SK-N-SH treated with all-trans-retinoic acid at 6 μM for 48 hours (cell line): ENCODE data around the gene SLC7A9.
"Not testable (repeated sequence)": the region's sequence is repeated elsewhere in the genome, so short reads cannot be mapped to it uniquely, and the experiment has no call there.

Experiments used
- ATAC-seq: fragments of 200-7000 bp; cut with Tn5 transposase; 3 replicates; pipeline ENCODE4 v1.9.1; 2020; ENCODE audit warnings: mild to moderate bottlenecking, moderate library complexity
- ARNTL ChIP-seq: fragments of 450-650 bp; formaldehyde crosslinking; IDR thresholded peaks from 2 replicates; pipeline ENCODE4 v1.5.0; 2020; ENCODE audit warnings: low read depth, mild to moderate bottlenecking, moderate library complexity, borderline replicate concordance
- BACH2 ChIP-seq: fragments of 250-450 bp; sonication (Bioruptor Pico); IDR thresholded peaks from 2 replicates; pipeline ENCODE4 v1.9.0; 2021; ENCODE audit warnings: mild to moderate bottlenecking, borderline replicate concordance
- CSDC2 ChIP-seq: fragments of 250-450 bp; sonication (Bioruptor Pico); IDR thresholded peaks from 2 replicates; pipeline ENCODE4 v1.5.0; 2020; ENCODE audit warnings: mild to moderate bottlenecking, moderate library complexity
- CSRNP3 ChIP-seq: fragments of 250-450 bp; sonication (Bioruptor Pico); IDR thresholded peaks from 2 replicates; pipeline ENCODE4 v1.5.1; 2021; ENCODE audit warnings: mild to moderate bottlenecking, moderate library complexity
- ESRRG ChIP-seq: fragments of 250-450 bp; sonication (Bioruptor Pico); IDR thresholded peaks from 2 replicates; pipeline ENCODE4 v1.6.1; 2021; ENCODE audit warnings: mild to moderate bottlenecking
- GLIS3 ChIP-seq: fragments of 250-450 bp; sonication (Bioruptor Pico); IDR thresholded peaks from 2 replicates; pipeline ENCODE4 v1.5.0; 2020; ENCODE audit warnings: mild to moderate bottlenecking, moderate library complexity
- POU6F1 ChIP-seq: fragments of 250-450 bp; sonication (Bioruptor Pico); IDR thresholded peaks from 2 replicates; pipeline ENCODE4 v1.8.0; 2021; ENCODE audit warnings: low read depth, mild to moderate bottlenecking, moderate library complexity, borderline replicate concordance
- PPARA ChIP-seq: fragments of 250-450 bp; sonication (Bioruptor Pico); IDR thresholded peaks from 2 replicates; pipeline ENCODE4 v1.5.0; 2020; ENCODE audit warnings: mild to moderate bottlenecking, borderline replicate concordance
- RARB ChIP-seq: fragments of 250-450 bp; sonication (Bioruptor Pico); IDR thresholded peaks from 2 replicates; pipeline ENCODE4 v1.8.0; 2021; ENCODE audit warnings: mild to moderate bottlenecking, moderate library complexity
- SNAI2 ChIP-seq: fragments of 250-450 bp; sonication (Bioruptor Pico); IDR thresholded peaks from 2 replicates; pipeline ENCODE4 v1.5.0; 2020; ENCODE audit warnings: mild to moderate bottlenecking, moderate library complexity
- TCF4 ChIP-seq: fragments of 250-450 bp; sonication (Bioruptor Pico); IDR thresholded peaks from 2 replicates; pipeline ENCODE4 v1.8.0; 2021; ENCODE audit warnings: mild to moderate bottlenecking, moderate library complexity, borderline replicate concordance
- TOX ChIP-seq: fragments of 250-450 bp; sonication (Bioruptor Pico); IDR thresholded peaks from 2 replicates; pipeline ENCODE4 v1.8.0; 2021; ENCODE audit warnings: mild to moderate bottlenecking, moderate library complexity, borderline replicate concordance
- ZC3H10 ChIP-seq: fragments of 250-450 bp; sonication (Bioruptor Pico); IDR thresholded peaks from 2 replicates; pipeline ENCODE4 v1.5.1; 2021; ENCODE audit warnings: mild to moderate bottlenecking, moderate library complexity
- ZFP3 ChIP-seq: fragments of 250-450 bp; sonication (Bioruptor Pico); IDR thresholded peaks from 2 replicates; pipeline ENCODE4 v1.5.0; 2020; ENCODE audit warnings: mild to moderate bottlenecking, moderate library complexity
- ZFP30 ChIP-seq: fragments of 450-650 bp; formaldehyde crosslinking; IDR thresholded peaks from 2 replicates; pipeline ENCODE4 v1.5.0; 2022; ENCODE audit warnings: mild to moderate bottlenecking, moderate library complexity
- ZNF565 ChIP-seq: fragments of 450-650 bp; formaldehyde crosslinking; conservative IDR thresholded peaks from 2 replicates; pipeline ENCODE4 v1.5.0; 2020; ENCODE audit warnings: low read depth, mild to moderate bottlenecking, moderate library complexity
- ZNF70 ChIP-seq: fragments of 450-650 bp; formaldehyde crosslinking; IDR thresholded peaks from 2 replicates; pipeline ENCODE4 v1.5.0; 2020; ENCODE audit warnings: mild to moderate bottlenecking, moderate library complexity
- ZNF8 ChIP-seq: fragments of 450-650 bp; formaldehyde crosslinking; IDR thresholded peaks from 2 replicates; pipeline ENCODE4 v1.5.0; 2020; ENCODE audit warnings: mild to moderate bottlenecking, moderate library complexity
- TF ChIP-seq, protein P1 (sequence below): fragments of 250-450 bp; sonication (Bioruptor Pico); IDR thresholded peaks from 2 replicates; pipeline ENCODE4 v1.5.0; 2020; ENCODE audit warnings: mild to moderate bottlenecking, moderate library complexity

SLC7A9 gene

GRCh38 chr19:32889137-32889934 lies 19.8 kb upstream of the SLC7A9 start:
- TF ChIP-seq SNAI2 (CRISPR knock-in tag) (no peak), ZFP3 (CRISPR knock-in tag) (no peak), CSRNP3 (CRISPR knock-in tag) (no peak), ZNF8 (no peak), ZFP30 (CRISPR knock-in tag) (no peak), CSDC2 (no peak), BACH2 (no peak), GLIS3 (no peak), ZNF70 (CRISPR knock-in tag) (no peak), POU6F1 (no peak), TCF4 (CRISPR knock-in tag) (no peak), ARNTL (no peak), TOX (no peak), PPARA (CRISPR knock-in tag) (no peak), ZNF565 (CRISPR knock-in tag) (no peak)
- TF ChIP-seq, all 23 proteins: peak for 0
- no peak for ATAC-seq

GRCh38 chr19:32887572-32888215 lies 18.1 kb upstream of the SLC7A9 start:
- TF ChIP-seq ARNTL = no peak
- TF ChIP-seq ZNF565 (CRISPR knock-in tag) = no peak
- TF ChIP-seq ESRRG (CRISPR knock-in tag) = no peak
- TF ChIP-seq RARB (CRISPR knock-in tag) = no peak
- no peak for TF ChIP-seq ZNF8
- no peak for TF ChIP-seq PPARA (CRISPR knock-in tag)
- no peak for TF ChIP-seq ZNF70 (CRISPR knock-in tag)
- ATAC-seq = no peak

- TF ChIP-seq CSRNP3 (CRISPR knock-in tag) (no peak), ARNTL (no peak), PPARA (CRISPR knock-in tag) (no peak), SNAI2 (CRISPR knock-in tag) (no peak), ESRRG (CRISPR knock-in tag) (no peak)
- ATAC-seq = no peak
Observed at GRCh38 chr19:32886241-32886640, 16.7 kb upstream of the SLC7A9 start.

GRCh38 chr19:32885255-32885654 lies 15.7 kb upstream of the SLC7A9 start:
- not testable (repeated sequence) for ATAC-seq

- ATAC-seq = no peak
- no peak for TF ChIP-seq TOX
- TF ChIP-seq RARB (CRISPR knock-in tag) = no peak
- TF ChIP-seq, protein P1, sequence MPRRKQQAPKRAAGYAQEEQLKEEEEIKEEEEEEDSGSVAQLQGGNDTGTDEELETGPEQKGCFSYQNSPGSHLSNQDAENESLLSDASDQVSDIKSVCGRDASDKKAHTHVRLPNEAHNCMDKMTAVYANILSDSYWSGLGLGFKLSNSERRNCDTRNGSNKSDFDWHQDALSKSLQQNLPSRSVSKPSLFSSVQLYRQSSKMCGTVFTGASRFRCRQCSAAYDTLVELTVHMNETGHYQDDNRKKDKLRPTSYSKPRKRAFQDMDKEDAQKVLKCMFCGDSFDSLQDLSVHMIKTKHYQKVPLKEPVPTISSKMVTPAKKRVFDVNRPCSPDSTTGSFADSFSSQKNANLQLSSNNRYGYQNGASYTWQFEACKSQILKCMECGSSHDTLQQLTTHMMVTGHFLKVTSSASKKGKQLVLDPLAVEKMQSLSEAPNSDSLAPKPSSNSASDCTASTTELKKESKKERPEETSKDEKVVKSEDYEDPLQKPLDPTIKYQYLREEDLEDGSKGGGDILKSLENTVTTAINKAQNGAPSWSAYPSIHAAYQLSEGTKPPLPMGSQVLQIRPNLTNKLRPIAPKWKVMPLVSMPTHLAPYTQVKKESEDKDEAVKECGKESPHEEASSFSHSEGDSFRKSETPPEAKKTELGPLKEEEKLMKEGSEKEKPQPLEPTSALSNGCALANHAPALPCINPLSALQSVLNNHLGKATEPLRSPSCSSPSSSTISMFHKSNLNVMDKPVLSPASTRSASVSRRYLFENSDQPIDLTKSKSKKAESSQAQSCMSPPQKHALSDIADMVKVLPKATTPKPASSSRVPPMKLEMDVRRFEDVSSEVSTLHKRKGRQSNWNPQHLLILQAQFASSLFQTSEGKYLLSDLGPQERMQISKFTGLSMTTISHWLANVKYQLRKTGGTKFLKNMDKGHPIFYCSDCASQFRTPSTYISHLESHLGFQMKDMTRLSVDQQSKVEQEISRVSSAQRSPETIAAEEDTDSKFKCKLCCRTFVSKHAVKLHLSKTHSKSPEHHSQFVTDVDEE (CRISPR knock-in tag) = no peak
- no peak for TF ChIP-seq ZC3H10 (CRISPR knock-in tag)
- TF ChIP-seq SNAI2 (CRISPR knock-in tag) = no peak
- no peak for TF ChIP-seq GLIS3
- no peak for TF ChIP-seq CSDC2
- no peak for TF ChIP-seq POU6F1
- TF ChIP-seq ZFP30 (CRISPR knock-in tag) = no peak
- TF ChIP-seq ZFP3 (CRISPR knock-in tag) = no peak
- no peak for TF ChIP-seq ZNF8
Observed at GRCh38 chr19:32881766-32882165, 12.2 kb upstream of the SLC7A9 start.
